K562 (cell line): ENCODE data around the gene AK4. TPM values are rescaled to one million over a fixed set of nuclear protein-coding genes. Genes with fewer than 3 reads are reported as not detected.

ENCODE experiments used
- ATAC-seq: fragments of 200-7000 bp; cut with Tn5 transposase; 3 replicates; pipeline ENCODE4 v1.9.1; 2020; ENCODE audit warnings: moderate library complexity
- BruUV-seq: library from RNA; stranded (reverse); fragments of 400-500 nt; replicated peaks from 2 replicates; lab custom pipeline; 2021; lab: Mats Ljungman, UMichigan
- CTCF ChIA-PET: fragments of 300-600 bp; formaldehyde crosslinking; extraction: SDS; loops from one replicate; lab custom pipeline; 2021; ENCODE audit warnings: low intra/inter-chr PET ratio; lab: Yijun Ruan, JAX
- POLR2A ChIA-PET: fragments of 300-600, 350-650 bp; sonication (Branson Sonifier 250); formaldehyde crosslinking; extraction: SDS; loops from one replicate; lab custom pipeline; 2021; ENCODE audit warnings: antibody characterized with exemption, inconsistent platforms; lab: Yijun Ruan, JAX
- DNase-seq, 4 experiments: peaks; one replicate each; pipeline versions ENCODE4 v3.0.0 to v3.0.0-alpha.2; 2011 to 2018; ENCODE audit warnings: low spot score in 3 of 4, mixed read lengths in 3 of 4; ENCODE audit errors: extremely low read depth in 1 of 4
- FAIRE-seq: peaks from 2 replicates; lab custom pipeline; 2011; peaks lifted over from hg19 to GRCh38; lab: Jason Lieb, UNC
- H2AFZ ChIP-seq: 2 replicates; pipeline ENCODE4 v1.6.0; 2011; ENCODE audit warnings: low read depth, low read length, control low read depth, inconsistent platforms
- H3K27ac ChIP-seq: fragments of 200-600 bp; 3 replicates; pipeline ENCODE4 v1.8.0; 2011; ENCODE audit warnings: low read depth, mild to moderate bottlenecking, control low read depth, inconsistent platforms, low read length, moderate library complexity, mixed read lengths; ENCODE audit errors: extremely low read depth
- H3K27me3 ChIP-seq, 2 experiments: fragments of 300-600 bp in 1 of 2; 2 replicates in 1 of 2; 3 replicates in 1 of 2; pipeline versions ENCODE4 v1.6.0 to v1.8.0; 2011; ENCODE audit warnings: inconsistent platforms in 2 of 2, low read length in 2 of 2, mild to moderate bottlenecking in 1 of 2, mixed read lengths in 1 of 2, moderate library complexity in 1 of 2; ENCODE audit not compliant: control insufficient read depth in 2 of 2, insufficient read depth in 2 of 2
- H3K36me3 ChIP-seq: fragments of 300-600 bp; 3 replicates; pipeline ENCODE4 v1.8.0; 2011; ENCODE audit warnings: mild to moderate bottlenecking, low read length, inconsistent platforms; ENCODE audit not compliant: control insufficient read depth, insufficient read depth
- H3K4me1 ChIP-seq, 2 experiments: fragments of 200-600 bp in 1 of 2; replicated peaks in 1 of 2; 2 replicates in 1 of 2; 3 replicates in 1 of 2; pipeline versions ENCODE4 v1.5.1 to v1.8.0; 2011; ENCODE audit warnings: inconsistent platforms in 2 of 2, low read length in 2 of 2, mild to moderate bottlenecking in 1 of 2, mixed read lengths in 1 of 2, moderate library complexity in 1 of 2; ENCODE audit not compliant: control insufficient read depth in 2 of 2, insufficient read depth in 2 of 2
- H3K4me2 ChIP-seq: 2 replicates; pipeline ENCODE4 v1.6.1; 2011; ENCODE audit warnings: low read length, control low read depth, inconsistent platforms, mixed read lengths; ENCODE audit not compliant: insufficient read depth
- H3K4me3 ChIP-seq: fragments of 200-600 bp; sonication (generic), shearing (Covaris generic); 2 replicates; pipeline ENCODE4 v1.5.1; 2016; ENCODE audit warnings: control low read depth, inconsistent platforms
- H3K79me2 ChIP-seq: fragments of 200-600 bp; 3 replicates; pipeline ENCODE4 v1.8.0; 2011; ENCODE audit warnings: low read length, inconsistent platforms; ENCODE audit not compliant: control insufficient read depth, insufficient read depth
- H3K9ac ChIP-seq, 2 experiments: 2 replicates each; pipeline versions ENCODE4 v1.6.0 to v1.6.1; 2011; ENCODE audit warnings: low read depth in 2 of 2, low read length in 2 of 2, control low read depth in 1 of 2, inconsistent platforms in 1 of 2, mild to moderate bottlenecking in 1 of 2, mixed read lengths in 1 of 2; ENCODE audit not compliant: insufficient read depth in 1 of 2
- H3K9me1 ChIP-seq: one replicate; pipeline ENCODE4 v1.6.0; 2011; ENCODE audit warnings: inconsistent platforms, mild to moderate bottlenecking, low read length, moderate library complexity; ENCODE audit not compliant: control insufficient read depth, insufficient read depth
- H3K9me3 ChIP-seq: replicated peaks from 2 replicates; pipeline ENCODE4 v1.5.1; 2011; ENCODE audit warnings: low read depth, low read length, inconsistent platforms; ENCODE audit not compliant: control insufficient read depth, insufficient read depth
- H4K20me1 ChIP-seq: replicated peaks from 2 replicates; pipeline ENCODE4 v1.6.1; 2011; ENCODE audit warnings: low read length, inconsistent platforms, mixed read lengths; ENCODE audit not compliant: control insufficient read depth, insufficient read depth
- ATF7 ChIP-seq: fragments of 450-650 bp; IDR thresholded peaks from 2 replicates; pipeline ENCODE4 v1.7.1; 2014; ENCODE audit warnings: mild to moderate bottlenecking, moderate library complexity
- BCOR ChIP-seq: fragments of 450-650 bp; IDR thresholded peaks from 2 replicates; pipeline ENCODE4 v1.6.1; 2016
- C11orf30 ChIP-seq: fragments of 450-650 bp; IDR thresholded peaks from 2 replicates; pipeline ENCODE4 v1.6.1; 2016; ENCODE audit warnings: low read depth, mild to moderate bottlenecking
- JUND ChIP-seq, 2 experiments: IDR thresholded peaks; 2 replicates in 1 of 2; 3 replicates in 1 of 2; pipeline ENCODE4 v1.6.1; 2011; ENCODE audit warnings: borderline replicate concordance in 2 of 2, low read depth in 2 of 2, low read length in 2 of 2, improper control_type of control experiment in 1 of 2, missing biosample characterization in 1 of 2, missing genetic modification characterization in 1 of 2, missing genetic modification reagents in 1 of 2
- MAFF ChIP-seq: IDR thresholded peaks from 2 replicates; pipeline ENCODE4 v1.6.1; 2012; ENCODE audit warnings: low read length, improper control_type of control experiment
- MAFG ChIP-seq: fragments of 450-650 bp; conservative IDR thresholded peaks from 2 replicates; pipeline ENCODE4 v1.6.1; 2016; ENCODE audit warnings: missing genetic modification characterization, missing compliant biosample characterization
- MAFK ChIP-seq: IDR thresholded peaks from 2 replicates; pipeline ENCODE4 v1.6.1; 2011; ENCODE audit warnings: low read length, improper control_type of control experiment
- MECOM ChIP-seq: fragments of 250-450 bp; sonication (Bioruptor Pico); IDR thresholded peaks from 2 replicates; pipeline ENCODE4 v1.8.0; 2022; ENCODE audit warnings: inconsistent platforms
- MYBL2 ChIP-seq, 2 experiments: fragments of 450-650 bp in 1 of 2; sonication (generic) in 1 of 2; formaldehyde crosslinking in 1 of 2; IDR thresholded peaks; 2 replicates each; pipeline versions ENCODE4 v1.6.1 to v1.8.1; 2017 to 2022; ENCODE audit warnings: borderline replicate concordance in 1 of 2, inconsistent platforms in 1 of 2, low read depth in 1 of 2, mild to moderate bottlenecking in 1 of 2, missing genetic modification reagents in 1 of 2, moderate library complexity in 1 of 2
- NFE2 ChIP-seq: IDR thresholded peaks from 2 replicates; pipeline ENCODE4 v1.6.1; 2014; ENCODE audit warnings: antibody characterized with exemption, low read depth
- RCOR1 ChIP-seq, 2 experiments: IDR thresholded peaks; 2 replicates each; pipeline ENCODE4 v1.6.1; 2012; ENCODE audit warnings: low read depth in 2 of 2, low read length in 2 of 2, borderline replicate concordance in 1 of 2, improper control_type of control experiment in 1 of 2
- SMC3 ChIP-seq: conservative IDR thresholded peaks from 2 replicates; pipeline ENCODE4 v1.6.1; 2011; ENCODE audit warnings: low read depth, low read length, improper control_type of control experiment; ENCODE audit not compliant: insufficient read depth
- ZNF316 ChIP-seq: fragments of 450-650 bp; IDR thresholded peaks from 2 replicates; pipeline ENCODE4 v1.6.1; 2016
- ZNF384 ChIP-seq: IDR thresholded peaks from 2 replicates; pipeline ENCODE4 v1.6.1; 2012; ENCODE audit warnings: low read depth, low read length, improper control_type of control experiment
- ZNF551 ChIP-seq: fragments of 250-450 bp; sonication (Bioruptor Pico); IDR thresholded peaks from 2 replicates; pipeline ENCODE4 v1.5.0; 2021; ENCODE audit warnings: mild to moderate bottlenecking, moderate library complexity
- ZNF79 ChIP-seq: fragments of 250-450 bp; sonication (Bioruptor Pico); IDR thresholded peaks from 2 replicates; pipeline ENCODE4 v1.4.0; 2020; ENCODE audit warnings: low read depth, mild to moderate bottlenecking, moderate library complexity
- WGBS: fragments of 100-300 bp; shearing (Covaris generic); methylation state at CpG from one replicate; pipeline ENCODE4 v1.1.6; 2016; ENCODE audit warnings: low coverage, mixed read lengths; ENCODE audit not compliant: insufficient coverage; ENCODE audit errors: missing lambda C conversion rate; 5-methylcytosine and 5-hydroxymethylcytosine counted together
- in situ Hi-C: fragments of 300-500 bp; cut with MboI; formaldehyde crosslinking; loops from 4 replicates; pipeline ENCODE4 v1.15.0; 2018; ENCODE audit warnings: inconsistent platforms, mixed read lengths
- intact Hi-C: fragments of 100-400 bp; cut with micrococcal nuclease; formaldehyde crosslinking; loops from 2 replicates; pipeline ENCODE4 v1.14.2; 2022
- polyA plus RNA-seq, 8 experiments: library from polyadenylated mRNA; depleted of rRNA in 4 of 8; stranded (reverse) in 5 of 8; unstranded in 3 of 8; fragments of >200 nt; fragmentation: Nextera tagmentation in 2 of 8; fragmentation: Illumina TruSeq in 1 of 8; extraction: Ambion mirVana in 2 of 8; extraction: Trizol in 1 of 8; gene quantifications; 2 replicates each; pipeline versions ENCODE4 v1.2.1 to v1.2.3, GENCODE V29; 2011 to 2014; ENCODE audit warnings: inconsistent platforms in 1 of 8, missing spikeins in 1 of 8
- total RNA-seq, 7 experiments: library from RNA; depleted of rRNA in 6 of 7; stranded (reverse); fragments of >200 nt in 6 of 7; fragmentation: Illumina TruSeq in 2 of 7; extraction: Trizol in 2 of 7; gene quantifications; 2 replicates each; pipeline versions ENCODE4 v1.2.1 to v1.2.3, GENCODE V29; 2011 to 2021; ENCODE audit warnings: low replicate concordance in 1 of 7
- TF ChIP-seq, protein P1 (sequence below): sonication (generic); formaldehyde crosslinking; IDR thresholded peaks from 2 replicates; pipeline ENCODE4 v1.8.1; 2022; ENCODE audit warnings: missing genetic modification reagents
- TF ChIP-seq, protein P2 (sequence below): IDR thresholded peaks from 2 replicates; pipeline ENCODE4 v1.6.1; 2011; ENCODE audit warnings: borderline replicate concordance, low read depth, mild to moderate bottlenecking, moderate library complexity, low read length; ENCODE audit not compliant: insufficient read depth, poor library complexity, severe bottlenecking

AK4 gene
- total and polyA plus RNA-seq, 9 of the 15 experiments (the other 6 are each of a cell fraction or from before 2014, with no cell fraction given): 10.4 to 96.6 (median 21.5) TPM

DNA sequence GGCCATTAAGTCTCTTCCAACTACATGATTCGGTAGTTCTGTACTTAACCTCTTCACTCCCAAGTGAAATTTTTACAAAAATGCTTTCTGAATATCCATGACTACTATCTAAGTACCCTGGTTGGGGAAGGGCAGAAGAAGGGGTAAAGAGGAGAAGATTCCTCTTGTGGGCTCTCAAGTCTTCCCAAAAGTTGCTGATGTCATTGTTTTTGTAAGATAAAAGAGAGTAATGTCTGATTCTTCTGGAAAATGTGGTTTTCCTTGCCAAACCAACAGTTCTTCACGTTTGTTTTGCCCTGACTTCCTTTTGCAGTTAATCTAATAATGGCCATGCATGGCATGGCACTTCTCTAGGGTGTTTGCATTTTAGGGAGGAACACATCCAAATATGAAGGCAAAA lies 34.7 kb upstream of the AK4 start:
- DNase-seq (no peak), FAIRE-seq (no peak), ATAC-seq (peak; percentile 28; the same call in 2 of the 3 replicates)
- no peaks in the 10 kb centered on the region; the same call in 1 of the 2 replicates for H3K9me3 ChIP-seq
- intact Hi-C loops: no loop called here
- ChIA-PET CTCF (no interaction called here), POLR2A (no interaction called here)
- WGBS: 0% methylated on average over 2 of the region's 2 CpGs
- TF ChIP-seq MAFK (peak; percentile 77), ZNF384 (0 out of 2 replicates have a peak, but pooled peaks have one; percentile 20), ZNF551 (CRISPR knock-in tag) (no peak), ATF7 (0 out of 2 replicates have a peak, but pooled peaks have one; percentile 10), JUND (IDR thresholded peaks at IDR 0.05; ENCODE audit: borderline replicate concordance, low read depth, low read length) (0 out of 2 replicates have a peak, but pooled peaks have one; percentile 11), JUND (tag; IDR thresholded peaks at IDR 0.05; ENCODE audit: borderline replicate concordance, low read depth, low read length) (no peak), SMC3 (no peak), MYBL2 (IDR thresholded peaks at IDR 0.05; ENCODE audit: low read depth) (no peak), MYBL2 (CRISPR knock-in tag; IDR thresholded peaks at IDR 0.05; ENCODE audit: borderline replicate concordance) (no peak), ZNF316 (peak; percentile 94), C11orf30 (peak; percentile 93), MAFF (peak; percentile 86), BCOR (no peak), NFE2 (peak; percentile 68), MECOM (CRISPR knock-in tag) (no peak), ZNF79 (CRISPR knock-in tag) (no peak), MAFG (tag) (peak; percentile 84), RCOR1 (IDR thresholded peaks at IDR 0.05; ENCODE audit: borderline replicate concordance in 1 of 2, low read depth in 2 of 2, low read length in 2 of 2) (0 out of 4 replicates have a peak, but pooled peaks of 1 of the 2 experiments have one; percentile 22)
- TF ChIP-seq, protein P1, sequence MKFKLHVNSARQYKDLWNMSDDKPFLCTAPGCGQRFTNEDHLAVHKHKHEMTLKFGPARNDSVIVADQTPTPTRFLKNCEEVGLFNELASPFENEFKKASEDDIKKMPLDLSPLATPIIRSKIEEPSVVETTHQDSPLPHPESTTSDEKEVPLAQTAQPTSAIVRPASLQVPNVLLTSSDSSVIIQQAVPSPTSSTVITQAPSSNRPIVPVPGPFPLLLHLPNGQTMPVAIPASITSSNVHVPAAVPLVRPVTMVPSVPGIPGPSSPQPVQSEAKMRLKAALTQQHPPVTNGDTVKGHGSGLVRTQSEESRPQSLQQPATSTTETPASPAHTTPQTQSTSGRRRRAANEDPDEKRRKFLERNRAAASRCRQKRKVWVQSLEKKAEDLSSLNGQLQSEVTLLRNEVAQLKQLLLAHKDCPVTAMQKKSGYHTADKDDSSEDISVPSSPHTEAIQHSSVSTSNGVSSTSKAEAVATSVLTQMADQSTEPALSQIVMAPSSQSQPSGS (CRISPR knock-in tag): no peak
- TF ChIP-seq, protein P2, sequence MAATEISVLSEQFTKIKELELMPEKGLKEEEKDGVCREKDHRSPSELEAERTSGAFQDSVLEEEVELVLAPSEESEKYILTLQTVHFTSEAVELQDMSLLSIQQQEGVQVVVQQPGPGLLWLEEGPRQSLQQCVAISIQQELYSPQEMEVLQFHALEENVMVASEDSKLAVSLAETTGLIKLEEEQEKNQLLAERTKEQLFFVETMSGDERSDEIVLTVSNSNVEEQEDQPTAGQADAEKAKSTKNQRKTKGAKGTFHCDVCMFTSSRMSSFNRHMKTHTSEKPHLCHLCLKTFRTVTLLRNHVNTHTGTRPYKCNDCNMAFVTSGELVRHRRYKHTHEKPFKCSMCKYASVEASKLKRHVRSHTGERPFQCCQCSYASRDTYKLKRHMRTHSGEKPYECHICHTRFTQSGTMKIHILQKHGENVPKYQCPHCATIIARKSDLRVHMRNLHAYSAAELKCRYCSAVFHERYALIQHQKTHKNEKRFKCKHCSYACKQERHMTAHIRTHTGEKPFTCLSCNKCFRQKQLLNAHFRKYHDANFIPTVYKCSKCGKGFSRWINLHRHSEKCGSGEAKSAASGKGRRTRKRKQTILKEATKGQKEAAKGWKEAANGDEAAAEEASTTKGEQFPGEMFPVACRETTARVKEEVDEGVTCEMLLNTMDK: no peak
- H2AFZ ChIP-seq: no peak overlapping the region
- no peaks in the 10 kb centered on the region for H4K20me1 ChIP-seq
- BruUV-seq: no TSS peak
- in situ Hi-C loops: no loop called here
- no peaks in the 10 kb centered on the region for H3K9me1 ChIP-seq
- H3K4me1 ChIP-seq: peaks cover 0 to 6% of the 10 kb centered on the region in 2 experiments; a peak in 2 of 5 replicates
- no peak overlapping the region for H3K9ac ChIP-seq
- H3K4me2 ChIP-seq: no peak overlapping the region
- no peak overlapping the region for H3K27ac ChIP-seq
- no peak overlapping the region for H3K4me3 ChIP-seq
- no peaks in the 10 kb centered on the region for H3K79me2 ChIP-seq
- H3K36me3 ChIP-seq: no peaks in the 10 kb centered on the region
- no peaks in the 10 kb centered on the region for H3K27me3 ChIP-seq
